SK-N-MC (cell line): ENCODE data around the gene PODXL2.

Experiments used
- EZH2 ChIP-seq: fragments of 200-600 bp; sonication (generic); IDR thresholded peaks from one replicate; pipeline ENCODE4 v1.6.1; 2017; ENCODE audit warnings: antibody characterized with exemption
- FOXP2 ChIP-seq: optimal IDR thresholded peaks from 2 replicates; pipeline ENCODE3; 2011; ENCODE audit warnings: mild to moderate bottlenecking, moderate library complexity; ENCODE audit not compliant: insufficient read depth; ENCODE audit errors: extremely low read length, control extremely low read depth
- POLR2AphosphoS5 ChIP-seq: IDR thresholded peaks from 2 replicates; pipeline ENCODE4 v1.6.1; 2012; ENCODE audit warnings: mild to moderate bottlenecking, low read depth, low read length, borderline replicate concordance

DNA sequence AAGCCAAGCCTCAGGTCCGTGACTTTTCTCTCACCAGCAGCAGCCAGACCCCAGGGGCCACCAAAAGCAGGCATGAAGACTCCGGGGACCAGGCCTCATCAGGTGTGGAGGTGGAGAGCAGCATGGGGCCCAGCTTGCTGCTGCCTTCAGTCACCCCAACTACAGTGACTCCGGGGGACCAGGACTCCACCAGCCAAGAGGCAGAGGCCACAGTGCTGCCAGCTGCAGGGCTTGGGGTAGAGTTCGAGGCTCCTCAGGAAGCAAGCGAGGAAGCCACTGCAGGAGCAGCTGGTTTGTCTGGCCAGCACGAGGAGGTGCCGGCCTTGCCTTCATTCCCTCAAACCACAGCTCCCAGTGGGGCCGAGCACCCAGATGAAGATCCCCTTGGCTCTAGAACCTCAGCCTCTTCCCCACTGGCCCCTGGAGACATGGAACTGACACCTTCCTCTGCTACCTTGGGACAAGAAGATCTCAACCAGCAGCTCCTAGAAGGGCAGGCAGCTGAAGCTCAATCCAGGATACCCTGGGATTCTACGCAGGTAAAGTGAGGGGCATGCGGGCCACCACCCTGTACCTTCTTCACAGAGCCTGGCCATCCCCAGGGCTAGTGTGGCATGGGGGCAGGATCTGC is 31.8 kb downstream of the PODXL2 start:
- TF ChIP-seq EZH2 (no peak), POLR2AphosphoS5 (no peak), FOXP2 (no peak)
